HL-60 (cell line): ENCODE results near the gene GABARAPL2.

ENCODE experiments used
- GABPA ChIP-seq: IDR thresholded peaks from 2 replicates; pipeline ENCODE4 v1.6.1; 2012; ENCODE audit warnings: low read depth
- POLR2AphosphoS5 ChIP-seq: IDR thresholded peaks from 2 replicates; pipeline ENCODE4 v1.6.1; 2012; ENCODE audit warnings: low read depth
- SPI1 ChIP-seq: IDR thresholded peaks from 2 replicates; pipeline ENCODE4 v1.6.1; 2012; ENCODE audit warnings: low read depth, mild to moderate bottlenecking, borderline replicate concordance
- TF ChIP-seq, protein P1 (sequence below): IDR thresholded peaks from one replicate; pipeline ENCODE4 v1.5.1; 2011; ENCODE audit warnings: low read length, control low read depth, inconsistent platforms; ENCODE audit not compliant: insufficient read depth
- TF ChIP-seq, protein P2 (sequence below): IDR thresholded peaks from 2 replicates; pipeline ENCODE4 v1.6.1; 2012; ENCODE audit warnings: low read depth; ENCODE audit not compliant: insufficient replicate concordance

DNA sequence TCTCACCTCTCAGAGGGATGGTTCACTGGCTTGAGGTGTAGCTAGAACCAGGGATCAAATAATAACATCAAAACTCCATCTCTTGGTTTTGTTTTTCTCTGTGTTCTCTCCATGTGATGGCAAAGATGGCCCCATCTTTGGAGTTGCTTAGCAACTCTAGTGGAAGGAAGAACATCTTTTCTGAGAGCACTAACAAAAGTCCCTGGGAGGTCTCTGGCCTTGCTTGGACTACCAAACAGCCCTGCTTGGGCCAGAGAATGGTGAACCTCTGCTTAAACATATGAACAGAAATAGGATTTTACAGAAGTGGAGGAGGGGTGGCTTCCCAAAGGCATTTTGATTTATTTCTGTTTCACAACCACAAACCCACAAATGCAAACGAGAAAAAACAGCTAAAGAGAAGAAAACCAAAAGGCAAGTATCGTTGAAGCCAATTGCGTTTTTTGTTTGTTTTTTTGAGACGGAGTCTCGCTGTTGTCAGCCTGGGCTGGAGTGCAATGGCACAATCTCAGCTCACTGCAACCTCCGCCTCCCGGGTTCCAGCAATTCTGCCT, 13.2 kb downstream of the GABARAPL2 start:
- TF ChIP-seq, protein P1, sequence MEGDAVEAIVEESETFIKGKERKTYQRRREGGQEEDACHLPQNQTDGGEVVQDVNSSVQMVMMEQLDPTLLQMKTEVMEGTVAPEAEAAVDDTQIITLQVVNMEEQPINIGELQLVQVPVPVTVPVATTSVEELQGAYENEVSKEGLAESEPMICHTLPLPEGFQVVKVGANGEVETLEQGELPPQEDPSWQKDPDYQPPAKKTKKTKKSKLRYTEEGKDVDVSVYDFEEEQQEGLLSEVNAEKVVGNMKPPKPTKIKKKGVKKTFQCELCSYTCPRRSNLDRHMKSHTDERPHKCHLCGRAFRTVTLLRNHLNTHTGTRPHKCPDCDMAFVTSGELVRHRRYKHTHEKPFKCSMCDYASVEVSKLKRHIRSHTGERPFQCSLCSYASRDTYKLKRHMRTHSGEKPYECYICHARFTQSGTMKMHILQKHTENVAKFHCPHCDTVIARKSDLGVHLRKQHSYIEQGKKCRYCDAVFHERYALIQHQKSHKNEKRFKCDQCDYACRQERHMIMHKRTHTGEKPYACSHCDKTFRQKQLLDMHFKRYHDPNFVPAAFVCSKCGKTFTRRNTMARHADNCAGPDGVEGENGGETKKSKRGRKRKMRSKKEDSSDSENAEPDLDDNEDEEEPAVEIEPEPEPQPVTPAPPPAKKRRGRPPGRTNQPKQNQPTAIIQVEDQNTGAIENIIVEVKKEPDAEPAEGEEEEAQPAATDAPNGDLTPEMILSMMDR, result no peak
- TF ChIP-seq POLR2AphosphoS5 (no peak), GABPA (no peak), SPI1 (no peak)
- TF ChIP-seq, protein P2, sequence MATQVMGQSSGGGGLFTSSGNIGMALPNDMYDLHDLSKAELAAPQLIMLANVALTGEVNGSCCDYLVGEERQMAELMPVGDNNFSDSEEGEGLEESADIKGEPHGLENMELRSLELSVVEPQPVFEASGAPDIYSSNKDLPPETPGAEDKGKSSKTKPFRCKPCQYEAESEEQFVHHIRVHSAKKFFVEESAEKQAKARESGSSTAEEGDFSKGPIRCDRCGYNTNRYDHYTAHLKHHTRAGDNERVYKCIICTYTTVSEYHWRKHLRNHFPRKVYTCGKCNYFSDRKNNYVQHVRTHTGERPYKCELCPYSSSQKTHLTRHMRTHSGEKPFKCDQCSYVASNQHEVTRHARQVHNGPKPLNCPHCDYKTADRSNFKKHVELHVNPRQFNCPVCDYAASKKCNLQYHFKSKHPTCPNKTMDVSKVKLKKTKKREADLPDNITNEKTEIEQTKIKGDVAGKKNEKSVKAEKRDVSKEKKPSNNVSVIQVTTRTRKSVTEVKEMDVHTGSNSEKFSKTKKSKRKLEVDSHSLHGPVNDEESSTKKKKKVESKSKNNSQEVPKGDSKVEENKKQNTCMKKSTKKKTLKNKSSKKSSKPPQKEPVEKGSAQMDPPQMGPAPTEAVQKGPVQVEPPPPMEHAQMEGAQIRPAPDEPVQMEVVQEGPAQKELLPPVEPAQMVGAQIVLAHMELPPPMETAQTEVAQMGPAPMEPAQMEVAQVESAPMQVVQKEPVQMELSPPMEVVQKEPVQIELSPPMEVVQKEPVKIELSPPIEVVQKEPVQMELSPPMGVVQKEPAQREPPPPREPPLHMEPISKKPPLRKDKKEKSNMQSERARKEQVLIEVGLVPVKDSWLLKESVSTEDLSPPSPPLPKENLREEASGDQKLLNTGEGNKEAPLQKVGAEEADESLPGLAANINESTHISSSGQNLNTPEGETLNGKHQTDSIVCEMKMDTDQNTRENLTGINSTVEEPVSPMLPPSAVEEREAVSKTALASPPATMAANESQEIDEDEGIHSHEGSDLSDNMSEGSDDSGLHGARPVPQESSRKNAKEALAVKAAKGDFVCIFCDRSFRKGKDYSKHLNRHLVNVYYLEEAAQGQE, result no peak
